Keratinocyte (primary cell): Measurements from ENCODE around the gene MICAL1. TPM values are rescaled to one million over a fixed set of nuclear protein-coding genes. Genes with fewer than 3 reads are reported as not detected.

ENCODE experiments used
- DNase-seq: peaks from one replicate; pipeline ENCODE4 v3.0.0-alpha.2; 2011; ENCODE audit warnings: low read depth, missing footprints, low spot score
- FAIRE-seq: peaks from 2 replicates; lab custom pipeline; 2011; peaks lifted over from hg19 to GRCh38; lab: Jason Lieb, UNC
- H2AFZ ChIP-seq: 2 replicates; pipeline ENCODE4 v1.6.0; 2012; ENCODE audit warnings: low read length, control low read depth, inconsistent platforms; ENCODE audit not compliant: control insufficient read depth
- H3K27ac ChIP-seq: 2 replicates; pipeline ENCODE4 v1.5.1; 2011; ENCODE audit warnings: low read length; ENCODE audit not compliant: control insufficient read depth, insufficient read depth
- H3K27me3 ChIP-seq: 3 replicates; pipeline ENCODE4 v1.6.0; 2011; ENCODE audit warnings: low read length; ENCODE audit not compliant: control insufficient read depth, insufficient read depth; ENCODE audit errors: extremely low read depth
- H3K36me3 ChIP-seq, 2 experiments: 2 replicates in 1 of 2; 3 replicates in 1 of 2; pipeline ENCODE4 v1.5.1; 2011; ENCODE audit warnings: low read length in 2 of 2, mild to moderate bottlenecking in 1 of 2; ENCODE audit not compliant: control insufficient read depth in 2 of 2, insufficient read depth in 2 of 2; ENCODE audit errors: extremely low read depth in 1 of 2
- H3K4me1 ChIP-seq: 3 replicates; pipeline ENCODE4 v1.5.1; 2011; ENCODE audit warnings: low read length; ENCODE audit not compliant: control insufficient read depth, insufficient read depth; ENCODE audit errors: extremely low read depth
- H3K4me2 ChIP-seq: 3 replicates; pipeline ENCODE4 v1.6.0; 2011; ENCODE audit warnings: low read depth, low read length; ENCODE audit not compliant: control insufficient read depth, insufficient read depth; ENCODE audit errors: extremely low read depth
- H3K4me3 ChIP-seq, 3 experiments: fragments of 200-600 bp in 1 of 3; sonication (generic) in 1 of 3; 2 replicates in 2 of 3; 3 replicates in 1 of 3; pipeline ENCODE4 v1.5.1; 2011 to 2016; ENCODE audit warnings: low read length in 3 of 3, mild to moderate bottlenecking in 3 of 3, control low read depth in 2 of 3, inconsistent platforms in 1 of 3, low read depth in 1 of 3, mixed read lengths in 1 of 3, mixed run types in 1 of 3, moderate library complexity in 1 of 3; ENCODE audit not compliant: control insufficient read depth in 2 of 3, insufficient read depth in 2 of 3; ENCODE audit errors: extremely low read depth in 1 of 3
- H3K79me2 ChIP-seq: 2 replicates; pipeline ENCODE4 v1.6.0; 2012; ENCODE audit warnings: low read length; ENCODE audit not compliant: control insufficient read depth, insufficient read depth
- H3K9ac ChIP-seq: 3 replicates; pipeline ENCODE4 v1.6.0; 2011; ENCODE audit warnings: low read length; ENCODE audit not compliant: control insufficient read depth, insufficient read depth; ENCODE audit errors: extremely low read depth
- H3K9me1 ChIP-seq: 3 replicates; pipeline ENCODE4 v1.6.0; 2011; ENCODE audit warnings: low read length; ENCODE audit not compliant: control insufficient read depth, insufficient read depth; ENCODE audit errors: extremely low read depth
- H3K9me3 ChIP-seq: 2 replicates; pipeline ENCODE4 v1.5.1; 2012; ENCODE audit warnings: low read depth, low read length; ENCODE audit not compliant: control insufficient read depth
- H4K20me1 ChIP-seq: 3 replicates; pipeline ENCODE4 v1.6.0; 2011; ENCODE audit warnings: low read length; ENCODE audit not compliant: control insufficient read depth, insufficient read depth; ENCODE audit errors: extremely low read depth
- CTCF ChIP-seq, 3 experiments: IDR thresholded peaks in 1 of 3; conservative IDR thresholded peaks in 1 of 3; optimal IDR thresholded peaks in 1 of 3; 2 replicates in 2 of 3; 3 replicates in 1 of 3; pipeline versions ENCODE3 to v1.5.1; 2011; ENCODE audit warnings: low read length in 3 of 3, mild to moderate bottlenecking in 3 of 3, moderate library complexity in 2 of 3, control low read depth in 1 of 3, inconsistent platforms in 1 of 3; ENCODE audit not compliant: insufficient read depth in 2 of 3; ENCODE audit errors: extremely low read depth in 1 of 3
- EZH2 ChIP-seq: IDR thresholded peaks from one replicate; pipeline ENCODE4 v1.6.1; 2012; ENCODE audit warnings: inconsistent platforms, mild to moderate bottlenecking, low read length, moderate library complexity
- dilution Hi-C: fragments of 300-500 bp; cut with MboI; formaldehyde crosslinking; loops from one replicate; pipeline ENCODE4 v1.7.0; 2020; ENCODE audit warnings: low sequenced_read_pairs; ENCODE audit not compliant: extremely low pct_ligation_motif_present
- polyA plus RNA-seq, 5 experiments: library from polyadenylated mRNA; depleted of rRNA in 3 of 5; stranded (reverse) in 3 of 5; stranded (forward) in 1 of 5; unstranded in 1 of 5; fragments of >200 nt; gene quantifications; 1 replicate in 1 of 5; 2 replicates in 3 of 5; 3 replicates in 1 of 5; pipeline versions ENCODE4 v1.2.1 to v1.2.3, GENCODE V29; 2011 to 2012; ENCODE audit warnings: missing spikeins in 2 of 5, low read depth in 1 of 5, low replicate concordance in 1 of 5

MICAL1 gene
- polyA plus RNA-seq, 1 donor (not counting 4 experiments of a cell fraction or from before 2014, with no cell fraction given) = 25.6 TPM

DNA sequence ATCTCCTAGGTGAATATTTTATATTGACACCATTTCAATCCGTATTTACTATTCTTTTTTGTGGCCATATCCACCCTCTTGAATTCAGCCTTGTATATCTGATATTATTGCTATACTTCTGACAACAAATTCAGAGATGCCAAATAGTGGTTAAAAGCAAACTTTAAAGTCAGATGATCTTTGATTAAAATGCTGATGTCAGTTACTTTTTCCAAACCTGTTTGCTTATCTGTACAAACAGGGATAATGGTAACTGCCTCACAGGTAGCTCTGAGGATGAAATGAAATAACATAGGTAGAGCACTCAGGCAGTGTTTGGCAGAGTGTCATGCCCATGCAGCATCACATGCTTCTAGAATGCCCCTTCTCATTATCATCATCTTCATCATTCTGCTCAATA lies 34.4 kb downstream of the MICAL1 start:
- H3K9me1 ChIP-seq = no peaks in the 10 kb centered on the region
- no peak overlapping the region for H2AFZ ChIP-seq
- H3K36me3 ChIP-seq = no peaks in the 10 kb centered on the region
- H3K9ac ChIP-seq = no peak overlapping the region
- H3K27me3 ChIP-seq = no peaks in the 10 kb centered on the region
- FAIRE-seq (no peak), DNase-seq (no peak)
- H4K20me1 ChIP-seq = no peaks in the 10 kb centered on the region
- TF ChIP-seq CTCF (optimal IDR thresholded peaks at IDR 0.05 in 1 of 3, IDR thresholded peaks at IDR 0.05 in 1 of 3, conservative IDR thresholded peaks at IDR 0.05 in 1 of 3; ENCODE audit: extremely low read depth in 1 of 3, insufficient read depth in 2 of 3, low read length in 3 of 3) (no peak), EZH2 (no peak)
- no peak overlapping the region for H3K4me3 ChIP-seq
- peaks cover 21% of the 10 kb centered on the region for H3K4me1 ChIP-seq
- H3K9me3 ChIP-seq = no peaks in the 10 kb centered on the region
- no peak overlapping the region for H3K4me2 ChIP-seq
- dilution Hi-C loops = no loop called here
- no peaks in the 10 kb centered on the region for H3K79me2 ChIP-seq
- no peak overlapping the region for H3K27ac ChIP-seq

- H3K36me3 ChIP-seq = no peaks in the 10 kb centered on the region
- H3K4me3 ChIP-seq = no peak overlapping the region
- no peak overlapping the region for H3K27ac ChIP-seq
- TF ChIP-seq CTCF (optimal IDR thresholded peaks at IDR 0.05 in 1 of 3, IDR thresholded peaks at IDR 0.05 in 1 of 3, conservative IDR thresholded peaks at IDR 0.05 in 1 of 3; ENCODE audit: extremely low read depth in 1 of 3, insufficient read depth in 2 of 3, low read length in 3 of 3) = no peak
- no peak for TF ChIP-seq EZH2
- no peaks in the 10 kb centered on the region for H3K27me3 ChIP-seq
- no peaks in the 10 kb centered on the region for H3K79me2 ChIP-seq
- DNase-seq = no peak
- H3K9me3 ChIP-seq = no peaks in the 10 kb centered on the region
- no peak overlapping the region for H2AFZ ChIP-seq
- dilution Hi-C loops = no loop called here
- H4K20me1 ChIP-seq = no peaks in the 10 kb centered on the region
- FAIRE-seq = no peak
- H3K9me1 ChIP-seq = no peaks in the 10 kb centered on the region
- no peak overlapping the region for H3K9ac ChIP-seq
- H3K4me1 ChIP-seq = peaks cover 19% of the 10 kb centered on the region
- no peak overlapping the region for H3K4me2 ChIP-seq
Observed at GRCh38 chr6:109420751-109421150, 34.8 kb downstream of the MICAL1 start.
